SK-N-SH treated with all-trans-retinoic acid at 6 μM for 48 hours (cell line): Measurements from ENCODE around the gene RABGAP1L.

ENCODE experiments used
- ATAC-seq: fragments of 200-7000 bp; cut with Tn5 transposase; 3 replicates; pipeline ENCODE4 v1.9.1; 2020; ENCODE audit warnings: mild to moderate bottlenecking, moderate library complexity
- ARNTL ChIP-seq: fragments of 450-650 bp; formaldehyde crosslinking; IDR thresholded peaks from 2 replicates; pipeline ENCODE4 v1.5.0; 2020; ENCODE audit warnings: low read depth, mild to moderate bottlenecking, moderate library complexity, borderline replicate concordance
- BACH2 ChIP-seq: fragments of 250-450 bp; sonication (Bioruptor Pico); IDR thresholded peaks from 2 replicates; pipeline ENCODE4 v1.9.0; 2021; ENCODE audit warnings: mild to moderate bottlenecking, borderline replicate concordance
- CREB5 ChIP-seq: fragments of 250-450 bp; sonication (Bioruptor Pico); IDR thresholded peaks from 2 replicates; pipeline ENCODE4 v1.5.1; 2020; ENCODE audit warnings: low read depth, mild to moderate bottlenecking, moderate library complexity
- CSDC2 ChIP-seq: fragments of 250-450 bp; sonication (Bioruptor Pico); IDR thresholded peaks from 2 replicates; pipeline ENCODE4 v1.5.0; 2020; ENCODE audit warnings: mild to moderate bottlenecking, moderate library complexity
- GLIS3 ChIP-seq: fragments of 250-450 bp; sonication (Bioruptor Pico); IDR thresholded peaks from 2 replicates; pipeline ENCODE4 v1.5.0; 2020; ENCODE audit warnings: mild to moderate bottlenecking, moderate library complexity
- ISL1 ChIP-seq: fragments of 250-450 bp; sonication (Bioruptor Pico); IDR thresholded peaks from 2 replicates; pipeline ENCODE4 v2.1.2; 2022; ENCODE audit warnings: mild to moderate bottlenecking, moderate library complexity
- OSR1 ChIP-seq: fragments of 250-450 bp; sonication (Bioruptor Pico); IDR thresholded peaks from 2 replicates; pipeline ENCODE4 v1.8.0; 2022; ENCODE audit warnings: moderate library complexity, mild to moderate bottlenecking, inconsistent platforms
- PPARA ChIP-seq: fragments of 250-450 bp; sonication (Bioruptor Pico); IDR thresholded peaks from 2 replicates; pipeline ENCODE4 v1.5.0; 2020; ENCODE audit warnings: mild to moderate bottlenecking, borderline replicate concordance
- SNAI2 ChIP-seq: fragments of 250-450 bp; sonication (Bioruptor Pico); IDR thresholded peaks from 2 replicates; pipeline ENCODE4 v1.5.0; 2020; ENCODE audit warnings: mild to moderate bottlenecking, moderate library complexity
- TCF4 ChIP-seq: fragments of 250-450 bp; sonication (Bioruptor Pico); IDR thresholded peaks from 2 replicates; pipeline ENCODE4 v1.8.0; 2021; ENCODE audit warnings: mild to moderate bottlenecking, moderate library complexity, borderline replicate concordance
- TOX ChIP-seq: fragments of 250-450 bp; sonication (Bioruptor Pico); IDR thresholded peaks from 2 replicates; pipeline ENCODE4 v1.8.0; 2021; ENCODE audit warnings: mild to moderate bottlenecking, moderate library complexity, borderline replicate concordance
- TSHZ2 ChIP-seq: fragments of 250-450 bp; sonication (Bioruptor Pico); IDR thresholded peaks from 2 replicates; pipeline ENCODE4 v1.5.0; 2020; ENCODE audit warnings: mild to moderate bottlenecking, moderate library complexity
- ZC3H10 ChIP-seq: fragments of 250-450 bp; sonication (Bioruptor Pico); IDR thresholded peaks from 2 replicates; pipeline ENCODE4 v1.5.1; 2021; ENCODE audit warnings: mild to moderate bottlenecking, moderate library complexity
- ZFP3 ChIP-seq: fragments of 250-450 bp; sonication (Bioruptor Pico); IDR thresholded peaks from 2 replicates; pipeline ENCODE4 v1.5.0; 2020; ENCODE audit warnings: mild to moderate bottlenecking, moderate library complexity
- ZFP30 ChIP-seq: fragments of 450-650 bp; formaldehyde crosslinking; IDR thresholded peaks from 2 replicates; pipeline ENCODE4 v1.5.0; 2022; ENCODE audit warnings: mild to moderate bottlenecking, moderate library complexity
- ZNF70 ChIP-seq: fragments of 450-650 bp; formaldehyde crosslinking; IDR thresholded peaks from 2 replicates; pipeline ENCODE4 v1.5.0; 2020; ENCODE audit warnings: mild to moderate bottlenecking, moderate library complexity
- ZNF8 ChIP-seq: fragments of 450-650 bp; formaldehyde crosslinking; IDR thresholded peaks from 2 replicates; pipeline ENCODE4 v1.5.0; 2020; ENCODE audit warnings: mild to moderate bottlenecking, moderate library complexity
- TF ChIP-seq, protein P1 (sequence below): fragments of 250-450 bp; sonication (Bioruptor Pico); IDR thresholded peaks from 2 replicates; pipeline ENCODE4 v1.5.1; 2021; ENCODE audit warnings: mild to moderate bottlenecking, moderate library complexity
- TF ChIP-seq, protein P2 (sequence below): fragments of 250-450 bp; sonication (Bioruptor Pico); IDR thresholded peaks from 2 replicates; pipeline ENCODE4 v1.8.0; 2020; ENCODE audit warnings: mild to moderate bottlenecking, moderate library complexity, borderline replicate concordance
- TF ChIP-seq, protein P3 (sequence below): fragments of 250-450 bp; sonication (Bioruptor Pico); IDR thresholded peaks from 2 replicates; pipeline ENCODE4 v1.8.0; 2021; ENCODE audit warnings: low read depth, mild to moderate bottlenecking, moderate library complexity, borderline replicate concordance

Gene RABGAP1L

DNA sequence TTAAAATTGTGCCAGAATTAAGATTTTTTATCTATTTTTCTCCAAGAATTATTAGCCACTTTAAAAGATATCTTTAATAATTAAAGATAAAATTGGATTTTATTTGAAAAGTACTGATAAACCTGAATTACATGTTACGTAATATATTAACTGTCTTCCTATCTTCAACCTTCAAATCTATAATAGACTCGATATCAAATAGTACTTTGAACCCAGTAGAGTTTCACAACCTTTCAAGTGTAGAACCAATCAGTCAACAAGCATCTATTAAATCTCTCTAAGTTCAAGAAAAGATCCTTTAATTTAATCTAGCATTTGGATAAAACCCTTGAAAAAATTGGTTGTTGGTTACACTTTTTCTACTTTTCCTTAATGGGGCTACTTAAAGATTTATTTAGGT, 559.9 kb downstream of the RABGAP1L start:
- ATAC-seq, result no peak
- TF ChIP-seq ZNF70 (CRISPR knock-in tag), result no peak
- TF ChIP-seq CSDC2 (CRISPR knock-in tag), result no peak
- no peak for TF ChIP-seq TSHZ2 (CRISPR knock-in tag)
- no peak for TF ChIP-seq ISL1 (CRISPR knock-in tag)
- TF ChIP-seq PPARA (CRISPR knock-in tag), result no peak

GRCh38 chr1:174720618-174721017, 561.3 kb downstream of the RABGAP1L start:
- no peak for TF ChIP-seq OSR1 (CRISPR knock-in tag)
- TF ChIP-seq BACH2, result no peak
- no peak for TF ChIP-seq SNAI2
- TF ChIP-seq ZFP30 (CRISPR knock-in tag), result no peak
- no peak for TF ChIP-seq GLIS3 (CRISPR knock-in tag)
- TF ChIP-seq ZNF8 (CRISPR knock-in tag), result no peak
- TF ChIP-seq, protein P1, sequence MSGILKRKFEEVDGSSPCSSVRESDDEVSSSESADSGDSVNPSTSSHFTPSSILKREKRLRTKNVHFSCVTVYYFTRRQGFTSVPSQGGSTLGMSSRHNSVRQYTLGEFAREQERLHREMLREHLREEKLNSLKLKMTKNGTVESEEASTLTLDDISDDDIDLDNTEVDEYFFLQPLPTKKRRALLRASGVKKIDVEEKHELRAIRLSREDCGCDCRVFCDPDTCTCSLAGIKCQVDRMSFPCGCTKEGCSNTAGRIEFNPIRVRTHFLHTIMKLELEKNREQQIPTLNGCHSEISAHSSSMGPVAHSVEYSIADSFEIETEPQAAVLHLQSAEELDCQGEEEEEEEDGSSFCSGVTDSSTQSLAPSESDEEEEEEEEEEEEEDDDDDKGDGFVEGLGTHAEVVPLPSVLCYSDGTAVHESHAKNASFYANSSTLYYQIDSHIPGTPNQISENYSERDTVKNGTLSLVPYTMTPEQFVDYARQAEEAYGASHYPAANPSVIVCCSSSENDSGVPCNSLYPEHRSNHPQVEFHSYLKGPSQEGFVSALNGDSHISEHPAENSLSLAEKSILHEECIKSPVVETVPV (CRISPR knock-in tag), result no peak
- TF ChIP-seq, protein P2, sequence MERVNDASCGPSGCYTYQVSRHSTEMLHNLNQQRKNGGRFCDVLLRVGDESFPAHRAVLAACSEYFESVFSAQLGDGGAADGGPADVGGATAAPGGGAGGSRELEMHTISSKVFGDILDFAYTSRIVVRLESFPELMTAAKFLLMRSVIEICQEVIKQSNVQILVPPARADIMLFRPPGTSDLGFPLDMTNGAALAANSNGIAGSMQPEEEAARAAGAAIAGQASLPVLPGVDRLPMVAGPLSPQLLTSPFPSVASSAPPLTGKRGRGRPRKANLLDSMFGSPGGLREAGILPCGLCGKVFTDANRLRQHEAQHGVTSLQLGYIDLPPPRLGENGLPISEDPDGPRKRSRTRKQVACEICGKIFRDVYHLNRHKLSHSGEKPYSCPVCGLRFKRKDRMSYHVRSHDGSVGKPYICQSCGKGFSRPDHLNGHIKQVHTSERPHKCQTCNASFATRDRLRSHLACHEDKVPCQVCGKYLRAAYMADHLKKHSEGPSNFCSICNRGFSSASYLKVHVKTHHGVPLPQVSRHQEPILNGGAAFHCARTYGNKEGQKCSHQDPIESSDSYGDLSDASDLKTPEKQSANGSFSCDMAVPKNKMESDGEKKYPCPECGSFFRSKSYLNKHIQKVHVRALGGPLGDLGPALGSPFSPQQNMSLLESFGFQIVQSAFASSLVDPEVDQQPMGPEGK (CRISPR knock-in tag), result no peak
- TF ChIP-seq PPARA (CRISPR knock-in tag), result no peak
- no peak for TF ChIP-seq TOX (CRISPR knock-in tag)
- TF ChIP-seq, protein P3, sequence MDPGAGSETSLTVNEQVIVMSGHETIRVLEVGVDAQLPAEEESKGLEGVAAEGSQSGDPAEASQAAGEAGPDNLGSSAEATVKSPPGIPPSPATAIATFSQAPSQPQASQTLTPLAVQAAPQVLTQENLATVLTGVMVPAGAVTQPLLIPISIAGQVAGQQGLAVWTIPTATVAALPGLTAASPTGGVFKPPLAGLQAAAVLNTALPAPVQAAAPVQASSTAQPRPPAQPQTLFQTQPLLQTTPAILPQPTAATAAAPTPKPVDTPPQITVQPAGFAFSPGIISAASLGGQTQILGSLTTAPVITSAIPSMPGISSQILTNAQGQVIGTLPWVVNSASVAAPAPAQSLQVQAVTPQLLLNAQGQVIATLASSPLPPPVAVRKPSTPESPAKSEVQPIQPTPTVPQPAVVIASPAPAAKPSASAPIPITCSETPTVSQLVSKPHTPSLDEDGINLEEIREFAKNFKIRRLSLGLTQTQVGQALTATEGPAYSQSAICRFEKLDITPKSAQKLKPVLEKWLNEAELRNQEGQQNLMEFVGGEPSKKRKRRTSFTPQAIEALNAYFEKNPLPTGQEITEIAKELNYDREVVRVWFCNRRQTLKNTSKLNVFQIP, result no peak
- TF ChIP-seq CREB5, result no peak
- no peak for TF ChIP-seq ARNTL (CRISPR knock-in tag)
- TF ChIP-seq TSHZ2 (CRISPR knock-in tag), result no peak
- TF ChIP-seq TCF4 (CRISPR knock-in tag), result no peak
- no peak for TF ChIP-seq CSDC2 (CRISPR knock-in tag)
- no peak for TF ChIP-seq ZC3H10 (CRISPR knock-in tag)
- no peak for TF ChIP-seq ZFP3
- no peak for TF ChIP-seq ISL1 (CRISPR knock-in tag)
- TF ChIP-seq ZNF70 (CRISPR knock-in tag), result no peak
- TF ChIP-seq, all 23 proteins: peak for 0
- ATAC-seq, result no peak
